NCI-H526 (cell line): Measurements from ENCODE around the gene GAL3ST3.
A peak's percentile ranks its signal among the peaks of the same experiment; 100 is the strongest.

Source experiments
- DNase-seq, 2 experiments: peaks; one replicate each; lab custom pipeline; 2025; lab: John Stamatoyannopoulos, UW

Gene GAL3ST3

GRCh38 chr11:66069715-66070603 lies 21.0 kb upstream of the GAL3ST3 start, which contains the start of gene PACS1:
Gene PACS1 (plus strand): TSS chr11:66070272. CDS start chr11:66070487, 215 bp downstream.
- DNase-seq: peak in 1 of 2 experiments; percentile 83

- DNase-seq: peak in 1 of 2 experiments; percentile 65
Observed at GRCh38 chr11:66068923-66069714, 20.2 kb upstream of the GAL3ST3 start.

GRCh38 chr11:66068154-66068821 lies 19.3 kb upstream of the GAL3ST3 start:
- peak; percentile 60 to 90 for DNase-seq

DNA sequence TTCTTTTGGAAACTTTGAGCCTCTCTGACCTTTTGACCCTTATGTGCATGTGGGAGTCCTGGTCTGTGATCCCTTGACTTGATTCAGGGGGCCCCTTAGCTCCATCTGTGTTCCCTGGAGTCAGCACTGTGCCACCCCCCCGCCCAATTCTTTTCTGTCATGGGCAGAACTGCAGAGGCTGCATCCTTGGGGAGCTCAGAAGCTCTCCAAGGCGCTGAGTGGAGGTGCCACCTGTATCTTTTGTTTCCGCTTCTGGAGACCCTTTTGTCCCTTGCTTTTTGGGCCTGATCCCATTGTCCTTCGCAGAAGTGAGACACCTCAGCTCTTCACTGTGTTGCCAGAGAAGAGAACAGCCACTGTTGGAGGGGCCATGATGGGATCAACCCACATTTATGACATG lies 18.7 kb upstream of the GAL3ST3 start:
- DNase-seq: no peak

DNA sequence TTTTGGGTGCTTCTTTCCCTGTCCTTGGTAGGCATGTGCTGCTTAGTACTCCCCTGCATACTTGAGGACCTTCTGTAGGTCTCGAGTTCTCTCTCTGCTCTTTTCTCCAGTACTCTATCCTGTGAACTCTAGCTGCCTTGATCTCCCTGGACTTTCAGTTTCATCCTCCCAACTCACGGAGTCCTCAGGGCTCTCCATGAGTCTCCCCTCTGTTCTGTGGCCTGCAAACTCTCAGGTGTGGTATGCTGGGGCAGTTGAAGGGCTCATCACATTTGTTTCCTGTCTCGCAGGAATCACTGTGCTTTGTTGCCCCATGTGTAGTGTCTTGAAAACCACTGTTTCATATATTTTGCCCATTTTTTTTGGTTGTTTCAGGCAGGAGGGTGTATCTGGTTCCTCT lies 17.8 kb upstream of the GAL3ST3 start:
- DNase-seq: no peak

GRCh38 chr11:66064571-66064970 lies 15.6 kb upstream of the GAL3ST3 start:
- DNase-seq: no peak

GRCh38 chr11:66063900-66064299 lies 14.9 kb upstream of the GAL3ST3 start:
- no peak for DNase-seq

- DNase-seq: no peak
Observed at GRCh38 chr11:66062408-66062807, 13.4 kb upstream of the GAL3ST3 start.

DNA sequence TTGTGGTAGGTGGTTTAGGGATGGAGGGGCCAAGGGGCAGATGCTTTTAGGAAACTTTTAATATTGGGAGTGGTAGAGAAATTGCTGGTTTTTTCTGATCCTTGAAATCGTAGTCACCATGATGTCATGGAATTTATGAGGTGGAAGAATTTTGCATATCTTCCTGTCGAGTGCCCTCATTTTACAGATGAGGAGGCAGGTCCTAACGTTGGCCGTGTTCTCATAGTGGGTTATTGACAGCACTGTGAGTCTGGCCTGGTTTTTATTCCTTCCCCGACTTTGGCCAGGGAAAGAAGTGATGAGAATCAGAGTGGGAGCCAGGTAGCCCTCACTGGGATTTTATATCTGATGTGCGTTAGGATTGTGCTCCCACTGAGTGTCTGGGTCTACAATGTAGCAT lies 12.3 kb upstream of the GAL3ST3 start:
- peak in 1 of 2 experiments; percentile 24 for DNase-seq

DNA sequence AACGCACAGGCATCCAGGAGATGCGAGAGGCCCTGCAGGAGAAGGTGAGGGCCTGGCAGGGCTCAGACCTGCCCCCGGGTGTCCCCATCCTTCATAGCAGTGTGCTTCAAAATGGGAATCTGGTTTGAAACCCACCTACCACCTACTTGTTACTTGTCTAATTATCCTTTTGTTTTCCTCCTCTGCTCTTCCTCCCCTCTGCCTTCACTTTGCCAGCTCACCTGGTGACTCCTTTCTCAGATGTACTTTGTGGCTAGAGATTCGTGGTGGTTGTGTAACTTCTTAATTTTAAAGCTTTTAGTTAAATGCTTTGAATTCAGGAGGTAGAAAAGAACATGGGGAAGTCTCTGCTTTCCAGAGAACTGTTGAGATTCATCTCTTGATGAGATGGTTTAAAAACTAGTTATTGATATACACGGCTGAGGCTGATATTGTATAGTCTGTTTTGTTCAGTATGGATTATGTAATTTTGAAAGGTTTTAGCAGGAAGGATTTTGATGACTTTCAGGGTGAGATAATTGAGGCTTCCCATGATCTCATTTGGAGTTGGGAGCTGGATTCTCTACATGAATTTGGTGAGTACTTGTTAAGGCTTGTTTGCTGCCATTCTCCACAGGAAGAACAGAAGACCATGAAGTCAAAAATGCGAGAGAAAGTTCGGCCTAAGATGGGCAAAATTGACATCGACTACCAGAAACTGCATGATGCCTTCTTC lies 11.2 kb upstream of the GAL3ST3 start:
- no peak for DNase-seq

GRCh38 chr11:66056501-66056900 lies 7.5 kb upstream of the GAL3ST3 start:
- no peak for DNase-seq

DNA sequence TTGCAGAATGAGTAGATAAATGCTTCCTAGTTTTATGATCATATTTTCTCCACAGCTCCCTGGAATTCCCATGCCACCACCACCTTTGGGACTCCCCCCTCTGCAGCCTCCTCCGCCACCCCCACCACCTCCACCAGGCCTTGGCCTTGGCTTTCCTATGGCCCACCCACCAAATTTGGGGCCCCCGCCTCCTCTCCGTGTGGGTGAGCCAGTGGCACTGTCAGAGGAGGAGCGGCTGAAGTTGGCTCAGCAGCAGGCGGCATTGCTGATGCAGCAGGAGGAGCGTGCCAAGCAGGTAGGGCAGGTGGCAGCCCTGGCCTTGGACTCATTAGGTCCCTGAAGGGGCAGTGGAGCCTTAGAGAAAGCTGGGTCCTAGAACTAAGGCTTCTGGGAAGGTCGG lies 6.1 kb upstream of the GAL3ST3 start:
- DNase-seq: no peak

GRCh38 chr11:66052664-66052982 lies 3.7 kb upstream of the GAL3ST3 start:
- DNase-seq: no peak

DNA sequence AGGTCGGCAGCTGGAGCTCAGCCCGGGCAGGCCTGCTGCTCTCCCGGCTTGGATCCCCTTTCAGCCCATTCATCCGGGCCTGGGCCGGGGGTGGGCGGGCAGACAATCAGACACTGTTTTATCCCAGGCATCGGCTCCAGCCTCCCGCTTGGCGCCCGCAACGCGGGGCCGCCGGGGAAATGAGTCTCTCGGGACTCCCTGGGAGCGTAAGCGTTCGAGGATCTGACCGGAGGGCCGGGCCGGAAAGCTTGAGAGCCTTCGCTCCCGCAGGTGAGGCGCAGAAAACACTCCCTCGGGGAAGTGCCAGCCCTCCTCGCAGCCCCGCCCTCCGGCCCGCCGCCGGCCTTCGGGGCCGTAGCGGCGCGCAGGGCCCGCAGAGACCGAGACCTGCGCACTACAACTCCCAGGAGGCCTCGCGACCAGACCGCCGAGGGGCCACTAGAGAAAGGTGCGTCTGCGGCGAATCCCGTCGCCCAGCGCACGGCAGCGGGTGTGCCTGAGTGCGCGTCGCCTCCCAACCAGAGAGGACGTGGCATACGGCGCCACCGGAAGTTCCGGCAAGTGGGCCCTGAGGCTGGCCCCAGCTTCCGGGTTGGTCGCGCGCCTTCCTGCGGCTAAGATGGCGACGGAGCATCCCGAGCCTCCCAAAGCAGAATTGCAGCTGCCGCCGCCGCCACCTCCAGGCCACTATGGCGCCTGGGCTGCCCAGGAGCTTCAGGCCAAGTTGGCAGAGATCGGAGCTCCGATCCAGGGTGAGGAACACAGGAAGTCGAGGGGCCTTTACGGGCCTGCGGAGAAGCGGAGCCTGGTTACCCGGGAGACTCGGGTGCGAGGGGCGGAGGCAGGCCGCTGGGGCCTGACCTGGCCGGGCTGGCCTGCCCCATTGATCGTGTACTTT lies 3.1 kb upstream of the GAL3ST3 start, which contains the start of gene SF3B2:
SF3B2 (plus strand) TSS at position 599 of the 898 bp plus-strand sequence; CDS start at position 620, 21 bp downstream.
- DNase-seq: peak; percentile 98 to 99

DNA sequence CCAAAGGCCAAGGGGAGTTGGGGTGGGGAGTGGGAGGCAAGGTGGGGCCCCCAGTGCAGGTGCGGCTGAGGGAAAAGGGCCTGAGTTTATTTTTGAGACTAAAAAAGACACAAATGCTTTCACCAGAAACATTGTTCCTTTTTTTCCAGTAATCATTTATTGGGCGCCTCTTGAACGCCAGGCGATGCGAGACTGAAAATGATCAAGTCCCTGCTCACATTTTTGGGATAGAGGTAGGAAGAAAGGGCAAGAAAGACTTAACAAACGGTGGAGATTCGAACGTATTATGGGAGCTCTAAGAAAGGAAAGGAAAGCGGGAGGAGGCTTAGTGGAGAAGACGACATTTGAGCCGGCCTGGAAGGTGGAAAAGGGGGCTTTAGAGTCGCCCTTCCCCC lies 2.4 kb upstream of the GAL3ST3 start:
- no peak for DNase-seq

- DNase-seq: peak in 1 of 2 experiments; percentile 69
Observed at GRCh38 chr11:66050581-66051231, 1.7 kb upstream of the GAL3ST3 start.

- no peak for DNase-seq
Observed at GRCh38 chr11:66047541-66048365, 1.2 kb downstream of the GAL3ST3 start.

- DNase-seq: no peak
Observed at GRCh38 chr11:66046901-66047300, 2.1 kb downstream of the GAL3ST3 start.

- DNase-seq: peak; percentile 57 to 93
Observed at GRCh38 chr11:66045177-66045639, 3.8 kb downstream of the GAL3ST3 start.
